A673 (cell line): ENCODE results near the gene MGLL. TPM values are rescaled to one million over a fixed set of nuclear protein-coding genes. Genes with fewer than 3 reads are reported as not detected.
"Not testable (repeated sequence)": the region's sequence is repeated elsewhere in the genome, so short reads cannot be mapped to it uniquely, and the experiment has no call there.

ENCODE experiments used
- BruUV-seq: library from RNA; stranded (reverse); fragments of 400-500 nt; replicated peaks from 2 replicates; lab custom pipeline; 2021; lab: Mats Ljungman, UMichigan
- CTCF ChIA-PET: fragments of 300-600 bp; sonication (Branson Sonifier 250); formaldehyde crosslinking; loops from one replicate; lab custom pipeline; 2022; ENCODE audit warnings: antibody characterized with exemption; lab: Charles Lee
- POLR2A ChIA-PET: fragments of 300-600 bp; sonication (Branson Sonifier 250); formaldehyde crosslinking; loops from one replicate; lab custom pipeline; 2022; ENCODE audit warnings: antibody characterized with exemption; ENCODE audit not compliant: low non-redundant PET; lab: Charles Lee
- DNase-seq: peaks from one replicate; pipeline ENCODE4 v3.0.0-alpha.2; 2015; ENCODE audit warnings: low spot score
- H3K27ac ChIP-seq: fragments of 200-600 bp; sonication (generic); 2 replicates; pipeline ENCODE4 v1.5.1; 2016; ENCODE audit warnings: mixed run types, low read depth, mild to moderate bottlenecking, mixed read lengths, antibody characterized with exemption, low read length; ENCODE audit not compliant: poor library complexity, severe bottlenecking
- H3K27me3 ChIP-seq: fragments of 200-600 bp; sonication (generic); replicated peaks from 2 replicates; pipeline ENCODE4 v1.6.1; 2017; ENCODE audit warnings: mixed run types, low read depth, mild to moderate bottlenecking, mixed read lengths, antibody characterized with exemption, low read length; ENCODE audit not compliant: insufficient read depth, poor library complexity
- H3K36me3 ChIP-seq: fragments of 200-600 bp; sonication (generic); 2 replicates; pipeline ENCODE4 v1.6.1; 2016; ENCODE audit warnings: mixed run types, mild to moderate bottlenecking, mixed read lengths, antibody characterized with exemption, low read length; ENCODE audit not compliant: insufficient read depth, poor library complexity, severe bottlenecking
- H3K4me1 ChIP-seq: fragments of 200-600 bp; sonication (generic); 2 replicates; pipeline ENCODE4 v1.6.1; 2017; ENCODE audit warnings: mixed run types, mild to moderate bottlenecking, mixed read lengths, antibody characterized with exemption, low read length; ENCODE audit not compliant: insufficient read depth, poor library complexity, severe bottlenecking
- H3K4me3 ChIP-seq: fragments of 200-600 bp; sonication (generic); 2 replicates; pipeline ENCODE4 v1.5.1; 2016; ENCODE audit warnings: low read depth, mixed run types, mild to moderate bottlenecking, mixed read lengths, low read length; ENCODE audit not compliant: poor library complexity, severe bottlenecking
- H3K9me3 ChIP-seq: fragments of 200-600 bp; sonication (generic); 2 replicates; pipeline ENCODE4 v1.6.1; 2016; ENCODE audit warnings: mixed run types, low read depth, mild to moderate bottlenecking, mixed read lengths, antibody characterized with exemption, low read length; ENCODE audit not compliant: poor library complexity, severe bottlenecking
- EZH2 ChIP-seq: fragments of 200-600 bp; sonication (generic); IDR thresholded peaks from 2 replicates; pipeline ENCODE4 v1.6.1; 2017; ENCODE audit warnings: borderline replicate concordance, low read depth, mild to moderate bottlenecking, mixed read lengths, antibody characterized with exemption, low read length; ENCODE audit not compliant: poor library complexity, severe bottlenecking
- intact Hi-C: fragments of 100-400 bp; cut with micrococcal nuclease; formaldehyde crosslinking; loops from one replicate; pipeline ENCODE4 v1.10.0; 2022; ENCODE audit not compliant: unreplicated experiment
- total RNA-seq: library from RNA; stranded (reverse); gene quantifications from 2 replicates; pipeline ENCODE4 v1.2.3, GENCODE V29; 2021
- TF ChIP-seq, protein P1 (sequence below): fragments of 300-800, 200-600 bp; sonication (generic); conservative IDR thresholded peaks from 2 replicates; pipeline ENCODE4 v1.5.1; 2017; ENCODE audit warnings: low read depth, mild to moderate bottlenecking, antibody characterized with exemption, low read length, moderate library complexity, mixed read lengths

The MGLL gene
- total RNA-seq, 1 experiment from 2014 or later, result 0.39 TPM

DNA sequence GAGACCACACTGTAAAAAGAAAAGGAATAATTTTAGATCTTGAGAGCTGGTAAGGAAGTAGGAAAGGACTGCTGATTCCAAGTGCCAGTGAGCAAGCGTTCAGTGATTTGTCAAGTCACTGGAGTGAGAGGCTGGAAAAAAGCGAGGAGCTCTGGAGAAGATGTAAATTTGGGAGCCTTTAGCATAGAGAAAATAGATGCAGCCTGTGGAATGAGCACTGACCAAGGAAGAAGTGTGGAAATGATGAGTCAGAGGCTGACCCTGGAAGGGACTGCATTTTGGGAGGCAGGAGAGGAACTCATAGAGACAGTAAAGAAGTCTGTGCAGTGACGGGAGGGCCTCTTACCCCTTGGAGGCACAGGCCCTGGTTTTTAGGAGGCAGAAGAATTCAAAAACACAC, 166.7 kb downstream of the MGLL start:
- no peak for DNase-seq

DNA sequence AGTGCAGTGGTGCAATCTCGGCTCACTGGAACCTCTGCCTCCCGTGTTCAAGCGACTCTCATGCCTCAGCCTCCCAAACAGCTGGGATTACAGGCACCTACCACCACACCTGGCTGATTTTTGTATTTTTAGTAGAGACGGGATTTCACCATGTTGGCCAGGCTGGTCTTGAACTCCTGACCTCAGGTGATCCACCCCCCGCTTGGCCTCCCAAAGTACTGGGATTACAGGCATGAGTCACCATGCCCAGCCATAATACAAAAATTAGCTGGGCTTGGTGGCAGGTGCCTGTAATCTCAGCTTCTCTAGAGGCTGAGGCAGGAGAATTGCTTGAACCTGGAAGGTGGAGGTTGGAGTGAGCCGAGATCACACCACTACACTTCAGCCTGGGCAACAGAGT, 167.3 kb downstream of the MGLL start:
- H3K9me3 ChIP-seq, H3K4me1 ChIP-seq, POLR2A ChIA-PET, DNase-seq, CTCF ChIA-PET, BruUV-seq, H3K27me3 ChIP-seq, H3K36me3 ChIP-seq, H3K27ac ChIP-seq, H3K4me3 ChIP-seq: not testable (repeated sequence)
- intact Hi-C loops, result loop anchor here (5.0 kb wide), 1 partner anchor 477 kb away; no protein-coding TSS in a partner anchor

More for the DNA sequence above, 166.7 kb downstream of the MGLL start:
- ChIA-PET POLR2A (no interaction called here), CTCF (interaction anchor here (0.6 kb wide), 1 partner anchor 234 kb away, joined by 3 read pairs; no protein-coding TSS in a partner anchor)
- Histone ChIP-seq H3K27ac (no peak overlapping the region), H3K4me1 (no peaks in the 10 kb centered on the region), H3K4me3 (no peak overlapping the region), H3K9me3 (no peaks in the 10 kb centered on the region), H3K27me3 (no peaks in the 10 kb centered on the region), H3K36me3 (no peaks in the 10 kb centered on the region)
- intact Hi-C loops, result no loop called here
- BruUV-seq, result no TSS peak
- TF ChIP-seq, protein P1, sequence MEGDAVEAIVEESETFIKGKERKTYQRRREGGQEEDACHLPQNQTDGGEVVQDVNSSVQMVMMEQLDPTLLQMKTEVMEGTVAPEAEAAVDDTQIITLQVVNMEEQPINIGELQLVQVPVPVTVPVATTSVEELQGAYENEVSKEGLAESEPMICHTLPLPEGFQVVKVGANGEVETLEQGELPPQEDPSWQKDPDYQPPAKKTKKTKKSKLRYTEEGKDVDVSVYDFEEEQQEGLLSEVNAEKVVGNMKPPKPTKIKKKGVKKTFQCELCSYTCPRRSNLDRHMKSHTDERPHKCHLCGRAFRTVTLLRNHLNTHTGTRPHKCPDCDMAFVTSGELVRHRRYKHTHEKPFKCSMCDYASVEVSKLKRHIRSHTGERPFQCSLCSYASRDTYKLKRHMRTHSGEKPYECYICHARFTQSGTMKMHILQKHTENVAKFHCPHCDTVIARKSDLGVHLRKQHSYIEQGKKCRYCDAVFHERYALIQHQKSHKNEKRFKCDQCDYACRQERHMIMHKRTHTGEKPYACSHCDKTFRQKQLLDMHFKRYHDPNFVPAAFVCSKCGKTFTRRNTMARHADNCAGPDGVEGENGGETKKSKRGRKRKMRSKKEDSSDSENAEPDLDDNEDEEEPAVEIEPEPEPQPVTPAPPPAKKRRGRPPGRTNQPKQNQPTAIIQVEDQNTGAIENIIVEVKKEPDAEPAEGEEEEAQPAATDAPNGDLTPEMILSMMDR, result no peak
- TF ChIP-seq EZH2, result no peak

DNA sequence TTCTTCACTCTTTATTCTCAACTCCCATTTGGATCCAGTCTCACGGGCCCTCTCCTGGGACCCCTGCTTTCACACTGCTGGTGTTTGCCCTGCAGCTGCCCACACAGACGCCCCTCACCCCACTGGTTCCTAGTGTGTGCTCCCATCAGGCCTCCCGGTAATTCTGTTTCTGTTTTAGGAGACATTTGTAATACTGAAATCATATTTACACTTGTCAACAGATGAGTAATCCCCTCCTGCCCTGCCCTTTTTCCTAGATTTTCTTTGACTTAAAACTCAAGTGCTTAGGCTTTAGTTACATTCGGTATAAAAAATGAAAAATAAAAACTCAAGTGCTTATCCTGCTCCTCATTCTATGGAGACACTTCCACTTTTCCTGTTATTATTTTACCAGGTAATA, 167.9 kb downstream of the MGLL start:
- no peak for TF ChIP-seq EZH2
- TF ChIP-seq, protein P1, result no peak
- BruUV-seq, result no TSS peak
- Histone ChIP-seq H3K27me3 (no peaks in the 10 kb centered on the region), H3K36me3 (no peaks in the 10 kb centered on the region), H3K27ac (no peak overlapping the region), H3K9me3 (no peaks in the 10 kb centered on the region), H3K4me3 (no peak overlapping the region), H3K4me1 (no peaks in the 10 kb centered on the region)
- ChIA-PET POLR2A (no interaction called here), CTCF (no interaction called here)
- intact Hi-C loops, result loop anchor here (5.0 kb wide), 1 partner anchor 478 kb away; no protein-coding TSS in a partner anchor
- DNase-seq, result no peak
